ENCODE data around the gene CTBP2. TPM values are rescaled to one million over a fixed set of nuclear protein-coding genes. Genes with fewer than 3 reads are reported as not detected.

CTBP2 gene
- total RNA-seq, 2 experiments from 2014 or later: 0.17 TPM; not detected in 1

GRCh38 chr10:125177641-125178640 lies 17.6 kb upstream of the CTBP2 start:
- peaks cover 0 to 3% of the 10 kb centered on the region in 2 experiments for H3K9me3 ChIP-seq (ENCODE audit: control insufficient read depth in 1 of 2, insufficient read depth in 1 of 2, low read length in 2 of 2)
- Mint-ChIP-seq H3K27ac (no peak overlapping the region), H3K36me3 (ENCODE audit: low read depth) (no peaks in the 10 kb centered on the region), H3K4me1 (ENCODE audit: low read depth) (no peaks in the 10 kb centered on the region), H3K27me3 (peaks cover 26% of the 10 kb centered on the region), H3K9me3 (peaks cover 4% of the 10 kb centered on the region), H3K4me3 (no peak overlapping the region)
- ChIA-PET POLR2A (no interaction called here), CTCF (no interaction called here)
- intact Hi-C loops (cut with DNase I, micrococcal nuclease): no loop called here
- H3K27me3 ChIP-seq (ENCODE audit: control insufficient read depth in 1 of 2, insufficient read depth in 2 of 2, low read length in 2 of 2): peaks cover 0 to 8% of the 10 kb centered on the region in 2 experiments
- DNase-seq (peak in 1 of 14 experiments; percentile 16), ATAC-seq (ENCODE audit: poor library complexity) (no peak)
- H3K36me3 ChIP-seq (ENCODE audit: insufficient read depth, low read length): no peaks in the 10 kb centered on the region
- TF ChIP-seq CTCF (IDR thresholded peaks at IDR 0.05): no peak
- no peaks in the 10 kb centered on the region for H3K4me1 ChIP-seq (ENCODE audit: insufficient read depth, low read length)
- no peak overlapping the region for H3K4me3 ChIP-seq (ENCODE audit: low read length)
- no peak overlapping the region for H3K27ac ChIP-seq (ENCODE audit: low read depth in 1 of 2, low read length in 2 of 2)

- TF ChIP-seq CTCF (IDR thresholded peaks at IDR 0.05): no peak
- intact Hi-C loops (cut with DNase I, micrococcal nuclease): no loop called here
- Histone ChIP-seq H3K4me3 (ENCODE audit: low read length) (no peak overlapping the region), H3K27me3 (ENCODE audit: control insufficient read depth in 1 of 2, insufficient read depth in 2 of 2, low read length in 2 of 2) (peaks cover 0 to 8% of the 10 kb centered on the region in 2 experiments), H3K27ac (ENCODE audit: low read depth in 1 of 2, low read length in 2 of 2) (no peak overlapping the region), H3K9me3 (ENCODE audit: control insufficient read depth in 1 of 2, insufficient read depth in 1 of 2, low read length in 2 of 2) (peaks cover 0 to 4% of the 10 kb centered on the region in 2 experiments), H3K4me1 (ENCODE audit: insufficient read depth, low read length) (no peaks in the 10 kb centered on the region), H3K36me3 (ENCODE audit: insufficient read depth, low read length) (no peaks in the 10 kb centered on the region)
- no peak for ATAC-seq (ENCODE audit: poor library complexity)
- ChIA-PET CTCF (no interaction called here), POLR2A (no interaction called here)
- Mint-ChIP-seq H3K36me3 (ENCODE audit: low read depth) (no peaks in the 10 kb centered on the region), H3K27me3 (peaks cover 17% of the 10 kb centered on the region), H3K27ac (no peak overlapping the region), H3K4me1 (ENCODE audit: low read depth) (no peaks in the 10 kb centered on the region), H3K4me3 (no peak overlapping the region), H3K9me3 (no peaks in the 10 kb centered on the region)
- DNase-seq: no peak
Measured at GRCh38 chr10:125175807-125176206, 15.4 kb upstream of the CTBP2 start.

- Histone ChIP-seq H3K27me3 (ENCODE audit: control insufficient read depth in 1 of 2, insufficient read depth in 2 of 2, low read length in 2 of 2) (peaks cover 0 to 8% of the 10 kb centered on the region in 2 experiments), H3K27ac (ENCODE audit: low read depth in 1 of 2, low read length in 2 of 2) (no peak overlapping the region), H3K36me3 (ENCODE audit: insufficient read depth, low read length) (no peaks in the 10 kb centered on the region), H3K4me1 (ENCODE audit: insufficient read depth, low read length) (no peaks in the 10 kb centered on the region), H3K4me3 (ENCODE audit: low read length) (no peak overlapping the region), H3K9me3 (ENCODE audit: control insufficient read depth in 1 of 2, insufficient read depth in 1 of 2, low read length in 2 of 2) (peaks cover 0 to 7% of the 10 kb centered on the region in 2 experiments)
- DNase-seq (peak in 1 of 14 experiments; percentile 6), ATAC-seq (ENCODE audit: poor library complexity) (no peak)
- POLR2A ChIA-PET: no interaction called here
- no peak for TF ChIP-seq CTCF (IDR thresholded peaks at IDR 0.05)
- H3K4me3 Mint-ChIP-seq: no peak overlapping the region
- CTCF ChIA-PET: no interaction called here
- intact Hi-C loops (cut with DNase I, micrococcal nuclease): no loop called here
- no peaks in the 10 kb centered on the region for H3K36me3 Mint-ChIP-seq (ENCODE audit: low read depth)
- no peaks in the 10 kb centered on the region for H3K4me1 Mint-ChIP-seq (ENCODE audit: low read depth)
- H3K27ac Mint-ChIP-seq: no peak overlapping the region
- H3K9me3 Mint-ChIP-seq: no peaks in the 10 kb centered on the region
- peaks cover 17% of the 10 kb centered on the region for H3K27me3 Mint-ChIP-seq
Measured at GRCh38 chr10:125174360-125174759, 14.0 kb upstream of the CTBP2 start.

Data from CD4-positive, alpha-beta T cell (primary cell).